NCI-H69 (cell line): ENCODE data around the gene C17orf113.

ENCODE experiments used
- DNase-seq: peaks from one replicate; lab custom pipeline; 2025; lab: John Stamatoyannopoulos, UW

Gene C17orf113

GRCh38 chr17:42050393-42051012 lies at the start of gene C17orf113:
Gene C17orf113, minus strand, starts transcription at chr17:42050601. Its CDS starts 7,225 bp downstream, at chr17:42043376.
- DNase-seq: peak; percentile 83

GRCh38 chr17:42098730-42099399 lies 48.5 kb upstream of the C17orf113 start:
- no peak for DNase-seq

GRCh38 chr17:42097691-42098631 lies 47.6 kb upstream of the C17orf113 start, which contains the start of gene ZNF385C:
Gene ZNF385C, minus strand, starts transcription at chr17:42098473. Its CDS starts 35,417 bp downstream, at chr17:42063056.
- peak; percentile 80 for DNase-seq

GRCh38 chr17:42096360-42097111 lies 46.1 kb upstream of the C17orf113 start:
- DNase-seq: no peak

GRCh38 chr17:42094375-42095069 lies 44.1 kb upstream of the C17orf113 start:
- DNase-seq: no peak

GRCh38 chr17:42092939-42093338 lies 42.5 kb upstream of the C17orf113 start:
- DNase-seq: no peak

- no peak for DNase-seq
Measured at GRCh38 chr17:42090964-42091790, 40.8 kb upstream of the C17orf113 start.

- no peak for DNase-seq
Measured at GRCh38 chr17:42088736-42089135, 38.3 kb upstream of the C17orf113 start.

- DNase-seq: peak; percentile 55
Measured at GRCh38 chr17:42087736-42088705, 37.6 kb upstream of the C17orf113 start.

- DNase-seq: peak; percentile 42
Measured at GRCh38 chr17:42087042-42087701, 36.8 kb upstream of the C17orf113 start.

GRCh38 chr17:42081516-42082129 lies 31.2 kb upstream of the C17orf113 start:
- DNase-seq: no peak

GRCh38 chr17:42079541-42079940 lies 29.1 kb upstream of the C17orf113 start:
- no peak for DNase-seq

GRCh38 chr17:42078396-42079043 lies 28.1 kb upstream of the C17orf113 start:
- no peak for DNase-seq

GRCh38 chr17:42077755-42078154 lies 27.4 kb upstream of the C17orf113 start:
- no peak for DNase-seq

GRCh38 chr17:42076797-42077559 lies 26.6 kb upstream of the C17orf113 start:
- no peak for DNase-seq

GRCh38 chr17:42075789-42076188 lies 25.4 kb upstream of the C17orf113 start:
- no peak for DNase-seq
